ENCODE measurements around the gene OGDH.

OGDH gene

DNA sequence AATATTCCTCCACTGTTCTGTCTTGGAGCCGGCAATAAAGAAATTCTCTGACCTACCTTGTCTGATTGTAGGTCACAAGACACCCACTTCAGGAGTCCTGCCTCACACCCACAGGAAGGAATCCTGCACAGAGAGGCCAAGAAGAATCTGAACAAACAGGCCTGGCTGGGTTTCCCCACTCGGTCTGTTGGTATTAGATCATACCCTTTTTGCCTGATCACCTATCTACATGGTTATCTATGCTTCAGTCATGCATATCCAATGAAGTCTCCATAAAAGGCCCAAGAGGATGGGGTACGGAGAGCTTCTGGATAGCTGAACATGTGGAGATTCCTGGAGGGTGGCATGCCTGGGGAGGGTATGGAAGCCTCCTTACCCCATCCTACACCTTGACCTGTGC lies 12.3 kb downstream of the OGDH start:
- DNase-seq = no peak

DNA sequence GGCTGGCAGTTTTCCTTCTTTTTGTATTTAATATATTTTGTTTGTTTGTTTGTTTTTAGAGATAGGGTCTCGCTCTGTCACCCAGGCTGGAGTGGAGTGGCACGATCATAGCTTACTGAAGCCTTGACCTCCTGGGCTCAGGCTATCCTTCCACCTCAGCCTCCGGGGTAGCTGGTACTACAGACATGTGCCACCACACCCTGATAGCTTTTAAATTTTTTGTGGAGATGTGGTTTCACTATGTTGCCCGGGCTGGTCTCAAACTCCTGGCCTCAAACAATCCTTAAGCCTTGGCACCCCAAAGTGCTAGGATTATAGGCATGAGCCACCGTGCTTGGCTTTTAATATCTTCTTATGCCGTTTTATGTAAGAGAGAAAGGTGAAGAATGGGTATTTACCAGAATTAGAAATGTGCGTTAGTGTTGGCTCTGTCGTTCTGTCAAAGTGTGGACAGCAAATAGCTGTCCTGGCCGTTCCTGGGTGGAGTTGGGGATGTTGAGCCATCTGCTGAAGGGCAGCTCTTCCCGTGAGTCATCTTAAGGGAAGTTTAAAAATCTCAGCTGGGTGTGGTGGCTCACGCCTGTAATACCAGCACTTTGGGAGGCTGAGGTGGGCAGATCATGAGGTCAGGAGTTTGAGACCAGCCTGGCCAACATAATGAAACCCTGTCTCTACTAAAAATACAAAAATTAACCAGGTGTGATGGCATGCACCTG lies 14.8 kb downstream of the OGDH start:
- no peak for DNase-seq

DNA sequence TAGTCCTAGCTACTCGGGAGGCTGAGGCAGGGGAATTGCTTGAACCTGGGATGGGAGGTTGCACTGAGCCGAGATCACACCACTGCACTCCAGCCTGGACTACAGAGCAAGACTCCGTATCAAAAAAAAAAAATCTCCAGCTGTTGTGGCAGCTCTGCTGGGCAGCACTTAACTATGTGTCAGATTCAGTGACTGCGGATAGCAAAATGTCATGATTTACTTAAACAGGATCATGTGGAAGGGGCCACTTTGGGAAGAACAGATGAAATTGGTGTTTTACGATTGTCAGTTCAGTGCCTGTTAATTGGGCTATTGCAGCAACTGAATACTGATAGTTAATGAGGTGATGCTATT lies 15.3 kb downstream of the OGDH start:
- no peak for DNase-seq

DNA sequence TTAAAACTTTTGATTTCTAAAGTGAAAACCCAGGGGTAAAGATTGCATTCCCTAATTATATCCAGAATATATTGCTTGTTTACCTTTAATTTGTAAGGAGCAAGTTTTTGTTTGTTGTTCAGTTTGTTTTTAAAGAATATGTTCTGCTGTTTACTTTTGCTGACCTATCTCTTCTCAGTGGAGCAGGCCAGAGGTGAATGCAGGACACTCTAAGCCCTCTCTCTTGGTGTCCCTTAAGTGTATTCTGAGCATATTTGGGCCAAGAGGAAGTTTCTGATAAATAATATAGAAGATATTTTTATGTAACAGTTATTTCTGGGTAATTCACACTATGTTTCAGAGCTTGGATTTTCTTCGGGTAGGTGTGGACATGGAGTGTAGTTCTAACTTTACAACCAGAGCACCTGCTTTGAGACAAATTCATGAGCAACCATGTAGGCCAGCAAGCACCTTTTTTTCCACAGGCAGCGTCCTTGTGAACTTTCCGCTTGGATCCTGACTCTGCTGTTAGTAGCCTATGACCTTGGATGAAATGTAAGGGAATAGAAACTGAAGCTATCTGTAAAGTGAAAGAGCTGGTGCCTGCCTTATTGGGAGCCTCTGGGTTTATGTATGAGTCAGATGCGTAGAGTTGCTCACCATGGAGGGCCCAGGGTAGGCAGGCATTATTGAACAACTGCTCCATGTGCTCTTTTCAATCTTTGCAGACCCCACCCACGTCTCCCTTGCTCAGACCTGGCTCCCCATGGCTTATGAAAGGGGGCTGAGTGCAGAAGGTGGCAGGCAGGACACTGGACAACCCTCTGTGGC lies 16.1 kb downstream of the OGDH start:
- DNase-seq = no peak

DNA sequence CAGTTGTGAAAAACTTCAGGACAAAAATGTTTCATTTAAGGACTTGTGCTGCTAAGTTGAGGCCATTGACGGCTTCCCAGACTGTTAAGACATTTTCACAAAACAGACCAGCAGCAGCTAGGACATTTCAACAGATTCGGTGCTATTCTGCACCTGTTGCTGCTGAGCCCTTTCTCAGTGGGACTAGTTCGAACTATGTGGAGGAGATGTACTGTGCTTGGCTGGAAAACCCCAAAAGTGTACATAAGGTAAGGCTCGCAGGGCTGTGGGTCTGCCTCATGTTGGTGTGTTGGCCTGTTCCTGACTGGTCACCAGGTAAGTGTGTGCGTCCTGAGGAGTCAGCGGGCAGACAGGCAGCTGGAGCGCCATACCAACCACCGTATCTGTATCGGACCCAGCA lies 17.9 kb downstream of the OGDH start:
- no peak for DNase-seq

DNA sequence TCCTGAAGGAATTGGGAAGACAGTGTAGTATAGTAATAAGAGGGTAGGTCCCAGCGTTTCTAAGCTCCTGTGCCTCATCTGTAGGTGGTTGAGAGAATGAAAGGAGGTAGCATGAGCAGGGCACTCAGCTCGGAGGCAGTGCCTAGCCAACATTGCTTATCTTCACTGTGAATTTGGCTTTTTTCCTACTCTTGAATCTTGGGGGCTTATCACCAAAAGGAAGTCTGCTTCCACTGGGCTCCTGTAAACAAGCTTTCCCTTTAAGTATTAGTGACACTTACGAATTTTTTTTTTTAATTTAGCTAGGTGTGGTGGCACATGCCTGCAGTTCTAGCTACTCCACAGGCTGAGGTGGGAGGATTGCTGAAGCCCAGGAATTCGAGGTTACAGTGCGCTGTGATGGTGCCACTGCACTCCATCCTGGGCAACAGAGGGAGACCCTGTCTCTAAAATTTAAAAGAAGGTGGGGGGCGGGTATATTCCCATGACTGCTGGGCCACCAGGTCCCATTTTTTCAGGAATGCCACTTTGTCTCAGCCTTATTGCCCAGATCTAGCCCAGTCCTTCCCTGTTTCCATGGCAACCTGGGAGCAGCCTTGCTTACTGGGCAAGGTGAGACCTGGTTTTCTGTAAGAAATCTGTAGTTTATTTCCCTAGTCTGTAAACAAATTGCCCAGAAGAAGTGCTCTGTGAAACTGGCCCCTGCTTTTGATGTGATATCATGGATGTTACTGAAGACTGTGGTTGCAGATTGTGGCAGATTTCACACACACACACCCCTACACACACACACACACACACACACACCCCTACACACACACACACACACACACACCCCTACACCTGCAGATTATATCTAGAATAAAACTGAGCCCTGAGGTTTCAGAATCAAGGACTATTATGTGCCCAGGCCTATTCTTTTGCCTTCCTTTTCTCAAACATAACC lies 19.4 kb downstream of the OGDH start:
- DNase-seq = no peak

DNA sequence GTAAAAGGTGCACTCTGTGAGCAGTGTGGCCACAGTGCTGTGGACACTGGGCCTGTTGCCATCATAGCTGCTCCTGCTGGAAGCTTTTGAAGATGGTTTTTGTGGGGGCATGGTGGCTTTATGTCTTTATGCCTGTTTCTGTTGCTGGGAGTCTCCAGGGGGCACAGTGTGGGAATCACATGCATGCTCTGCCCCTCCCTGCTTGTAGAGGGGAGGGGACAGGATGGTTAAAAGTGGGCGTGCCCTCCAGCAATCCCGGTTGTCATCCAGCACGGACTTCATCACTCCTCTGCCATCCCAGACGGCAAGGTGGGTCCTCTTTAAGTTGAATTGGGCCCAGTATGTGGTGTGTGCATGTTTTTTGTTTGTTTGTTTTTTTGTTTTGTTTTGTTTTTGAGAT lies 20.2 kb downstream of the OGDH start:
- no peak for DNase-seq

DNA sequence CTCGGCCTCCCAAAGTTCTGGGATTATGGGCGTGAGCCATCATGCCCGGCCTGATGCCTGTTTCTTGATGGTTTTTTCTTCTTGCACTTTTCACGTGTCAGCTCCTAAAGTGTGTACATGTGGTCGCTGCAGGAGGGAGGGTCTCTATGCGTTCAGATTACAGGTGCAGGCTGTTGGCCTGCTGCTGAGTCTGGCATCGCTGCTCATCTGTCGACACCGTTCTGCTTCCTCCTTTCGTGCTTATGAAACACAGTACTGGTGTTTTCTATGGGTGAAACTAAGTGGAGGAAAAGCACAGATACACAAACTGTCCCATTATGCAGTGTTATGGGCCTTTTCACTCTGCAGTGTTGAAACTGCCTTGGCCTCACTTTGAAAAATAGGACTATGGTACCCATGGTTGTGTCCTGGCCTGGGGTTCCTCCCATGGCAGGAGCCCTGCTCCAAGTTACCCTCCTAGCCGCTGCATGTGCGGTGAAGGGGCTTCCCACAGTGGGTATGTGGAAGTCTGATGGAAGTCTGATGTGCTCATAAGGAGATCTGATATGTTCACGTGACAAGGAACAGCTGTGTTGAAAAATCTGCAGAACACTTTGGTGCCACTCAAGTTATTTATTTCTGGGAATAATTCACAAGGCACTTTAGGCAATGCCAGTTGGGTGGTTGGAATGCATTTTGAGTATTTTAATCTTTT lies 23.5 kb downstream of the OGDH start:
- no peak for DNase-seq

DNA sequence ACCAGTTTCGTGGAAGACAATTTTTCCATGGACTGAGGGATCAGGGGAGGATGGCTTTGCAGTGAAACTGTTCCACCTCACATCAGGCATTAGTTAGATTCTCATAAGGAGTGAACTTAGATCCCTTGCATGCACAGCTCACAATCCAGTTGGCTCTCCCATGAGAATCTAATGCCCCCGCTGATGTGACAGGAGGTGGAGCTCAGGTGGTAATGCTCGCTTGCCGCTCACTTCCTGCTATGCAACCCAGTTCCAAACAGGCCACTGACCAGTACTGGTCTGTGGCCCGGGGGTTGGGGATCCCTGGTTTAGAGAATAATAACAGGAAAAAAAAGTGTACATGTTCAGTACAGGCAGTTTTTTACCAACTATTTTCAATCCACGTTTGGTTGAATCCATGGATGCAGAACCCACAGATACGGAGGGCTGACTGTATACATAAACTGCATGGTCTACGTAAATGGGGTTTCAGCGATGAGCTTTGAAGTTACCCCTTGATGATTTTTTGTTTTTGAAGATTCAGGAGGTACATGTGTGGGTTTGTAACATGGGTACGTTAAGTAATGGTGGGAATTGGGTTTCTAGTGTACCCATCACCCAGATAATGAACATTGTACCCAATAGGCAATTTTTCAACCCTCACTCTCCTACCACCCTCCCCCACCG lies 24.5 kb downstream of the OGDH start:
- DNase-seq = no peak

DNA sequence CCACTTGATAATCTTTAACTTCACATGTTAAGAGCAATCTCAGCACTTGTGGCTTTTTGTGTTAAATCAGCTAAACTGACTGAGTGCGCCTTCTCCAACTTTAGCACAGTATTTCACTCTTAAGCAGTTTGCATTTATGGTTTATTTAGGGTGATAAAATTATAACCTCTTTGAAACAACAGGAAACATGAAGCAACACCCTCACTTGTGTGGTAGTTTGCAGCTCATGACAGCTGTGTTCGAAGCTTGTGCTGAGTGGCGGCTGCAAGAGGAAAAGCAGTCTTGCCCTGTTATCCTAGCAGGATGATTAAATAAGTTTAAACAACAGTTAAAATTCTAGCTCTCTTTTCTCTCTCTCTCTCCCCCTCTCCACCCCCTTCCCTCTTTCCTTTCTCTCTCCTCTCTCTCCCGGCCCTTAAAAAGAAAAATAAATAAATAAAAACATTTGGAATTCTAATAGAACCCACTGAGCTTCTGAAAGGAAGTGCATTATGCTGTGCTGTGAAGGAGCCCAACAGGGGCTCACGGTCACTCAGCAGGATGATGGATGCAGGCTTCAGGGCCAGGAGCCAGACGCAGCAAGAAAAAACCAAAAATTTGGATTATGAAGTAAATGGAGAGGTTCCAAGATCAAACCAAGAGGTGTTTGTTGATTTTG lies 25.2 kb downstream of the OGDH start:
- no peak for DNase-seq

DNA sequence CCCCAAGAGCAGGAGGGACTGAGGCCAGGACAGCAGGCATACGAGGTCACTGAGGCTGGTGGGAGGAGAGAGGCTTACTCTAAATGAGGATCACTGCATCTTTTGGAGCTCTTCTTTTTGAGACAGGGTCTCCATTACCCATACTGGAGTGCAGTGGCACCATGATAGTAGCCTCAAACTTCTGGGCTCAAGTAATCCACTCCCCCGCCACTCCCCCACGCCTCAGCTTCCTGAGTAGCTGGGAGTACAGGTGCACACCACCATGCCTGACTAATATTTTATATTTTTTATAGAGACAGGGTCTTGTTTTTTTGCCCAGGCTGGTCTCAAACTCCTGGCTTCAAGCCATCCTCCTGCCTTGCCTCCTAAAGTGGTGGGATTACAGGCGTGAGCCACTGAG lies 25.8 kb downstream of the OGDH start:
- no peak for DNase-seq

DNA sequence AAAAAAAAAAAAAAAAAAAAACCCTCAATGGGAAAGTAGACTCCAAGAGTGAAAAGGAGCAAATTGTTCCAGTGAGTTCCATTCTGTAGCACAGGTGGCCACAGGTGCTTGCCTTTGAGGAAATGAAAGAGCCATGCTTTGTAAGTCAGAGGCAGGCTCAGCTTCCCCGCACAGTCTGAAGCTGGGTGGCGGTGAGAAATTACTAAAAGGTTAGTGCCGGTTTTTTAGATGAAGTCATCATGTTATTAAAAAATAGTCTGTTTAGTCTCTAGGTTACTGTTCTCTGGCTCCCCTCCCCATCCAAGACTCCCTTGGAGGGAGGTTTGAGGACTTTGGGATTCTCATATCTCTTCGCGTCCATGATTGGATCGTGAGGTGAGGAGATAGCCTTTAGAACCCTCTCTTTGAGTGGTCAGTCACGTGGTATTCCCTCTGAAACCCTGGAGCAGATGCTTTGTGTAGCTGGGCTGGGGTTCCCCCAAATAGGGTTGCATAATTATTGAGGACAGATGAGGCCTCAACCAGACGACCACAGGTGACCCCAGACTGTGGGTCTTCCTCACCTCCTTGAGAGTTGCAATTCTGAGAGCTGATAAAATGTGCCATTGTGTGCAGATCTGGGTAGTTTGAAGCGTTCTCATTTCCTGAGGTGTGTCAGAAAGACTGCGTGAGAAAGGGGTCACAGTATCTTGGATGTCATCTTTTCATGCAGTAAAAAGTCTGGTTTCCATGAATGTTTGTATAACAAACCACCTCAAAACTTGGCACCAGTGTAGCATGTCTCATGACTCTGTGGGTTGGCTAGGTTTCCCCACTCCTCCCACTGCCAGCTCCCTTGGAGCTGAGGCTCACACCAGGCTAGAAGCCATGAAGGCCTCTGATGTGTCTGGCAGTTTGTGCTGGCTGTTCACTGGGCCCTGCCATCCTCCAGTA lies 27.1 kb downstream of the OGDH start:
- DNase-seq = no peak

DNA sequence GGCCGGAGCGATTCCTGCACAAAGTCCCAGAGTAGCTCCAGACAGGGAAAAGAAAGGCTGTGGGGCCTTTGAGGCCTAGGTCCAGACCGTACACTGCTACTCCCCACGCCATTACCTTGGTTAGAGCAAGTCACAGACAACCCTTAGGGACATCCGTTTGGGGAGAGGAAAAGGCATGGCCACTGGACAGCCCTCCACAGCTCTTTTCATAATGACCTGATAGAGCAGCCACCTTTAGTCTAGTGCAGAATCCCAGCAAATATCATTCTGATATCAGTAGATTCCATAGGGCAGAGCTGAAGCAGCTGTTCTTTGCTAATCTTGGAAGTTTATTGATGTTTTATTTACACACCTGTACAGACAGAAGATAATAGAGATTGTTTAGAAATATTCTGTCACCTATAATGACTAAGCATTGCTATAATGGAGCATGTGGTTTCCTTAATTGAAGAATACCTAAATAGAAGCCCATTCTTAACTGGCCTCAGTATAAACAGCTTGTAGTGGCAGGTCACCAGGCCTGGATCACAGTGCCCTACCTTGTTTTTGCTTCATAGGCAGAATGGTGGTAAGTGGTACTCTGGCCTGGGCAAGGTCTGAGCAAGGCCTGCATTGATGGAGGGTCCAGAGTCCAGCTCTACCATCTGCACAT lies 27.9 kb downstream of the OGDH start:
- DNase-seq = no peak

DNA sequence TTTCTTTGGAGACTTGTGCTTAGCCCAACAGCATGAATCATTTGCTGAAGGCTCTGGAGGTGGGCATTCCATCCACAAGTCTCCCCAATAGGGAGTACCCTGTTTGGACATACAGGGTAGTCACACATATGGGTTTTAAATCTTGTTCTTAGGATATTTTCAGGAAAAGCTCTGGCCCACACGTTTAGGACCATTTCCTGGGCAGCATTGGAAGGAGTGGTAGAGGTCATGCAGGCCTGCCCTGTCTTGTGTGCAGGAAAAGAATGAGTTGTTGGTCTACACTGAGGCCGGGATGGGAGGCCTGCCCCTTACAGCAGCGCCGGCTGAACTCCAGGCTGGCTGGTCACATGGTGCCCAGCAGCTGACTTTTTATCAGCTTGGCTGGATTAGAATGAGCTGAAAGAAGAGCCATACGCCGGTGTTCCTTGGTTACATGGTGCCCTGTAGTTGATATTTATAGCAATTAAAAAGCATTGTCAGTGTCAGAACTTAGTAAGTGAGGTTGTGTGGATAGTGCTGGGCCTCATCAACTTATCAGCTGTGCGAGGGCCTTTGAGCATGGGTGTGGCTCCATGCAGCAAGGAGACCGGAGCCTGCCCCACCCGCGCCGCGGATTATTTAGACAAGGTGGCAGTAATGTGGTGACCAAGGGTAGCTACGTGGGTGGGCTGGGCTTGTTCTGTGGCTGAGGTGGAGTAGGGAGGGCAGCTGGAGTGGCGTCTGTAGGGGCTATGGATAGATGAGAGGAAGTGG lies 28.6 kb downstream of the OGDH start:
- DNase-seq = no peak

DNA sequence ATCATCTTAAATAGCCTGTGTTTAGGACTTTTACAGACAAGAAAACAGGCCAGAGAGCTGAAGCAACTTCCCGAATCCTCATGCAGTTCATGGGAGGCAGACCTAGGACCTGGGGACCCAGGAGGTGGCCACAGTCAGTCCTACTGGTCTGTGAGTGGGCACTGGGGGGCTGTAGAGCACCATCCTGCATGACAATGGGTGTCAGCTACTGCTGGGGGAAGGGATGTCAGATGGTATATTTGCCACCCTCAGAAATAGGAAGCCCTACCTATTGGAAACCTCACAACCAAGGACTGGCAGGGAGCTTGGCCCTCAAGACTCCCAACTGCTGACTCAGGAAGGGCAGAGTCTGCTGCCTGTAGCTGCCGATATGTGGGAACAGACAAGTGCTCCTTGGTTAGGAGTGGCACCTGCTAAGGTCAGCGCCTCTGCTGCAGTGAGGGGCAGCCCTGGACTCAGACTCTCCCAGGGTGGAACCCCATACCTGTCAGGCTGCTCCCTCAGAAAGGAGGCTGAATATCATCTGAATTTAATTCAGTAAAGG lies 29.7 kb downstream of the OGDH start:
- DNase-seq = no peak

DNA sequence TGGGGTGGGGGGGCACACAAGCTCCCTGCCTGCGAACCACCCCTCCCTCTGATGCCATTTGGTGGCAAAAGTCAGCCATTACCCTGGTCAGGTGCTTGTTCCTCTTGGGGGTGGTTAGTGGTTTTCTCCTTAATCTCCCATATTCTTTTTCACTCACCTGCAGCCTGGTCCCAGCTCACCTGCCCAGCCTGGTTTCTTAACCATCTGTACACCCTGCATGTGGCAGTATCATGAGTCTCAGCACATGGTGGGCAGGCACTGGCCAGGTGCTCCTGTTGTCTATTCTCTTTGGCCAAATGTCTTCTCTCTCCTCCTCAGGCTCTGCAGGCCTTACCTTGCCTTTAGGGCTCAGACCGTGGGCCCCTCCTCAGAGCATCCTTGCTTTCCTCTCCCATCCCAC lies 30.5 kb downstream of the OGDH start:
- no peak for DNase-seq

DNA sequence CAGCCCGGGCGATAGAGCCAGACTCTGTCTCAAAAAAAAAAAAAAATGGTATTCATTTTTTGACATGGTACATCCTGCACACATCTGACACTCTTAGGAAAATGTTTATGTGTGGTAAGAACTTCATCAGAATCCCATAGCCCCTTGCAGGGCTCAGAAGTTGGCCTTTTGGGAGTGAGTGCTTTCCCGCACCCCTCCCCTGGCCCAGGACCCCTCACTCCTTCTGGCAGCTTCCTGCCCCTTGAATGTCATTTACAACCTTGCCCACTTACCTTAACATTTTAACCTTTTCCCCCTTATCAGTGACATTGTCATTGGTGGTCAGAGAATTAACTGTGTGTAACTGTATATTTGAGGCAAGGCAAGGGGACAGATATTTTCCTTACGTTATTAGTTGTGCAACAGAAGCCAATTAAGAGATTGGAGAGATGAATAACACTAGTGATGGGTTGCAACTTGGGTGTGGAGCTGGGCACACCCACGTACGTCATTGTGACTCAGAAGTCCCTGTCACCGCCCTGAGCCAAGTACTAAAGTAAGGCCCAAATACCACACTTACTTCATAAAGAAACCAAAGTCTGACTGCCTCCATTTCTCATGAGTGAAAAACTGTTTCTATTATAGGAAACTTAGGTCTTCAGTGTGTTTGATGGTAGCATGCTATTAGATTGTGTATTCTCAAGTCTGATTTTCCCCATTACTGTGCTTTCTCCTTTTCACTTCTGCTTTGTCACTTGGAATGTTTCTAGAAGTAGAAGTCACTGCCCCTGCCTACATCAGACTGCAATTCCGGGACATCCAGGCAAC lies 31.6 kb downstream of the OGDH start:
- DNase-seq = no peak

Measured in NCI-H1694 (cell line).